SK-N-SH (cell line): ENCODE results near the gene KRT80. TPM values are rescaled to one million over a fixed set of nuclear protein-coding genes. Genes with fewer than 3 reads are reported as not detected.

Experiments
- CTCF ChIA-PET: fragments of 300-600, 350-600 bp; formaldehyde crosslinking; extraction: SDS; loops from one replicate; lab custom pipeline; 2021; lab: Yijun Ruan, JAX
- POLR2A ChIA-PET: fragments of 350-600 bp; sonication (Branson Sonifier 250); formaldehyde crosslinking; extraction: SDS; loops from one replicate; lab custom pipeline; 2020; ENCODE audit warnings: antibody characterized with exemption, inconsistent platforms; lab: Yijun Ruan, JAX
- DNase-seq: peaks from one replicate; pipeline ENCODE4 v3.0.0; 2012
- H2AFZ ChIP-seq: fragments of 200-600 bp; sonication (generic); 2 replicates; pipeline ENCODE4 v1.8.1; 2016; ENCODE audit warnings: antibody characterized with exemption, mild to moderate bottlenecking, low read depth
- H3F3A ChIP-seq: fragments of 200-600 bp; sonication (generic); replicated peaks from 2 replicates; pipeline ENCODE3; 2016; ENCODE audit warnings: antibody characterized with exemption, mild to moderate bottlenecking; ENCODE audit not compliant: insufficient read depth
- H3K27ac ChIP-seq, 2 experiments: fragments of 200-500 bp in 1 of 2; fragments of 200-600 bp in 1 of 2; sonication (Bioruptor generic) in 1 of 2; sonication (generic), shearing (Covaris generic) in 1 of 2; 2 replicates each; pipeline versions ENCODE4 v1.5.1 to v1.6.1; 2014 to 2016; ENCODE audit warnings: low read depth in 2 of 2, inconsistent platforms in 1 of 2, low read length in 1 of 2, mild to moderate bottlenecking in 1 of 2, mixed read lengths in 1 of 2
- H3K27me3 ChIP-seq: fragments of 200-600 bp; sonication (generic), shearing (Covaris generic); 2 replicates; pipeline ENCODE4 v1.6.1; 2016; ENCODE audit warnings: mixed run types; ENCODE audit not compliant: insufficient read depth
- H3K36me3 ChIP-seq, 2 experiments: fragments of 200-500 bp in 1 of 2; fragments of 200-600 bp in 1 of 2; sonication (Bioruptor generic) in 1 of 2; sonication (generic) in 1 of 2; replicated peaks in 1 of 2; 2 replicates each; pipeline versions ENCODE3 to v1.5.1; 2014 to 2016; ENCODE audit warnings: low read length in 1 of 2, mild to moderate bottlenecking in 1 of 2; ENCODE audit not compliant: insufficient read depth in 2 of 2, control insufficient read depth in 1 of 2
- H3K4me1 ChIP-seq, 2 experiments: fragments of 200-500 bp in 1 of 2; fragments of 200-600 bp in 1 of 2; sonication (Bioruptor generic) in 1 of 2; sonication (generic), shearing (Covaris generic) in 1 of 2; 2 replicates each; pipeline versions ENCODE4 v1.5.1 to v1.6.1; 2014 to 2016; ENCODE audit warnings: low read depth in 1 of 2, low read length in 1 of 2, mixed run types in 1 of 2; ENCODE audit not compliant: insufficient read depth in 2 of 2, control insufficient read depth in 1 of 2
- H3K4me2 ChIP-seq: fragments of 200-600 bp; sonication (generic), shearing (Covaris generic); 2 replicates; pipeline ENCODE4 v1.6.1; 2017; ENCODE audit warnings: mixed run types
- H3K4me3 ChIP-seq, 2 experiments: fragments of 200-500 bp in 1 of 2; fragments of 200-600 bp in 1 of 2; sonication (Bioruptor generic) in 1 of 2; sonication (generic), shearing (Covaris generic) in 1 of 2; 2 replicates each; pipeline versions ENCODE4 v1.5.1 to v1.8.1; 2014 to 2016; ENCODE audit warnings: low read depth in 2 of 2, inconsistent platforms in 1 of 2, low read length in 1 of 2, mild to moderate bottlenecking in 1 of 2, mixed read lengths in 1 of 2, moderate library complexity in 1 of 2
- H3K79me2 ChIP-seq: fragments of 200-600 bp; sonication (generic); 2 replicates; pipeline ENCODE4 v1.8.1; 2017; ENCODE audit warnings: mild to moderate bottlenecking; ENCODE audit not compliant: insufficient read depth
- H3K9ac ChIP-seq: fragments of 200-600 bp; sonication (generic); 2 replicates; pipeline ENCODE4 v1.6.1; 2017; ENCODE audit warnings: mixed run types
- H3K9me2 ChIP-seq: fragments of 200-600 bp; sonication (generic); 2 replicates; pipeline ENCODE4 v1.6.1; 2017; ENCODE audit warnings: mixed run types
- H3K9me3 ChIP-seq: fragments of 200-600 bp; sonication (generic); 2 replicates; pipeline ENCODE4 v1.6.1; 2017; ENCODE audit warnings: mixed run types, mild to moderate bottlenecking, moderate library complexity
- H4K20me1 ChIP-seq: fragments of 200-600 bp; sonication (generic); 2 replicates; pipeline ENCODE4 v1.6.1; 2017; ENCODE audit warnings: mild to moderate bottlenecking, mixed run types; ENCODE audit not compliant: insufficient read depth
- CHD2 ChIP-seq: fragments of 150-350 bp; IDR thresholded peaks from 2 replicates; pipeline ENCODE4 v1.6.1; 2018; ENCODE audit warnings: low read length; ENCODE audit not compliant: partially characterized antibody
- FOSL2 ChIP-seq: IDR thresholded peaks from 2 replicates; pipeline ENCODE4 v1.4.0; 2012; ENCODE audit warnings: low read depth, mild to moderate bottlenecking, moderate library complexity, borderline replicate concordance
- FOXJ3 ChIP-seq: sonication (generic); formaldehyde crosslinking; IDR thresholded peaks from 2 replicates; pipeline ENCODE4 v1.5.1; 2020; ENCODE audit warnings: mild to moderate bottlenecking, missing genetic modification reagents
- FOXM1 ChIP-seq: IDR thresholded peaks from 2 replicates; pipeline ENCODE4 v1.4.0; 2012; ENCODE audit warnings: low read depth, mild to moderate bottlenecking
- GABPA ChIP-seq: IDR thresholded peaks from 2 replicates; pipeline ENCODE4 v1.4.0; 2012; ENCODE audit warnings: low read depth, mild to moderate bottlenecking
- JUND ChIP-seq: IDR thresholded peaks from 2 replicates; pipeline ENCODE4 v1.4.0; 2012
- MXI1 ChIP-seq: IDR thresholded peaks from 2 replicates; pipeline ENCODE4 v1.6.1; 2012; ENCODE audit warnings: mild to moderate bottlenecking, low read depth, low read length, improper control_type of control experiment
- NRF1 ChIP-seq: IDR thresholded peaks from 2 replicates; pipeline ENCODE4 v1.6.1; 2012; ENCODE audit warnings: low read depth, mild to moderate bottlenecking, low read length
- POLR2AphosphoS5 ChIP-seq: IDR thresholded peaks from 2 replicates; pipeline ENCODE4 v1.6.1; 2012; ENCODE audit warnings: low read depth, low read length
- RAD21 ChIP-seq: IDR thresholded peaks from 2 replicates; pipeline ENCODE4 v1.6.1; 2012; ENCODE audit warnings: mild to moderate bottlenecking, low read length
- RCOR1 ChIP-seq: fragments of 150-350 bp; IDR thresholded peaks from 2 replicates; pipeline ENCODE4 v1.6.1; 2017; ENCODE audit warnings: antibody characterized with exemption, low read length
- RFX5 ChIP-seq: IDR thresholded peaks from 2 replicates; pipeline ENCODE4 v1.6.1; 2012; ENCODE audit warnings: mild to moderate bottlenecking, improper control_type of control experiment, low read length
- SIN3A ChIP-seq: IDR thresholded peaks from 2 replicates; pipeline ENCODE4 v1.6.1; 2012; ENCODE audit warnings: low read depth, mild to moderate bottlenecking, low read length, moderate library complexity, borderline replicate concordance
- TAF1 ChIP-seq: IDR thresholded peaks from 2 replicates; pipeline ENCODE4 v1.6.1; 2012; ENCODE audit warnings: low read depth, mild to moderate bottlenecking, low read length, moderate library complexity, borderline replicate concordance
- WGBS: methylation state at CpG from one replicate; pipeline ENCODE4 v1.1.6; 2017; ENCODE audit warnings: low lambda C conversion rate; 5-methylcytosine and 5-hydroxymethylcytosine counted together
- polyA plus RNA-seq, 3 experiments: library from polyadenylated mRNA; depleted of rRNA; stranded (reverse); fragments of >200 nt; gene quantifications; 2 replicates each; pipeline ENCODE4 v1.2.3, GENCODE V29; 2012
- TF ChIP-seq, protein P1 (sequence below): fragments of 150-350 bp; IDR thresholded peaks from 2 replicates; pipeline ENCODE4 v1.6.1; 2017; ENCODE audit warnings: antibody characterized with exemption, low read length, low read depth, borderline replicate concordance
- TF ChIP-seq, protein P2 (sequence below): fragments of 200-600 bp; sonication (generic); IDR thresholded peaks from 2 replicates; pipeline ENCODE4 v1.6.1; 2017; ENCODE audit warnings: antibody characterized with exemption, mild to moderate bottlenecking, moderate library complexity
- TF ChIP-seq, protein P3 (sequence below): IDR thresholded peaks from 2 replicates; pipeline ENCODE4 v1.4.0; 2012; ENCODE audit warnings: low read depth, borderline replicate concordance
- TF ChIP-seq, protein P4 (sequence below): IDR thresholded peaks from 2 replicates; pipeline ENCODE4 v1.4.0; 2012; ENCODE audit warnings: low read depth
- TF ChIP-seq, protein P5 (sequence below): IDR thresholded peaks from 2 replicates; pipeline ENCODE4; 2012

The KRT80 gene
- polyA plus RNA-seq, 1 of the 3 experiments (the other 2 are of a cell fraction) = 14.9 TPM

DNA sequence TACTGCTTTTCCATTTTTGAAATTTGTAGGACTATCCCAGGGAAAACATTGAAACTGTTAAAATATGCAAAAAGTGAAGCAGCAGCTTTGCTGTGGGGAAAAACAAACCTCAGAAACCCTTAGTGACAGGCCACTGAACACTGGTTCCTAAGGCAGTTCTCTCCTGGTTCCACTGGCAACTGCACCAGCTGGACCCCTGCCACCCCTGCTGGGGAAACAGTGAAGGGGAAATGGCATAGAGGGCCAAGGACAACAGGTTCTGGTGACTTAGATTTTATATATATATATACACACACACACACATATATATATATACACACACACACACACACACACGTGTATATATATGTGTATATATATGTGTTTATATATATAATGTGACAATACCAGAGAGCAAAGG lies 25.0 kb upstream of the KRT80 start:
- POLR2A ChIA-PET = interaction anchor here (1.0 kb wide), 1 partner anchor 10 kb away, joined by 3 read pairs; no protein-coding TSS in a partner anchor
- CTCF ChIA-PET = interaction anchor here (1.0 to 4.8 kb wide), 8 partner anchors 62 to 663 kb away, joined by 3 to 25 read pairs (median 4); no protein-coding TSS in a partner anchor
- no peak for DNase-seq
- H4K20me1 ChIP-seq = no peaks in the 10 kb centered on the region
- no peaks in the 10 kb centered on the region for H3K79me2 ChIP-seq
- no peak overlapping the region for H3K9ac ChIP-seq
- H3F3A ChIP-seq = peaks cover 7% of the 10 kb centered on the region
- H3K27me3 ChIP-seq = no peaks in the 10 kb centered on the region
- H3K36me3 ChIP-seq = no peaks in the 10 kb centered on the region
- no peaks in the 10 kb centered on the region for H3K9me2 ChIP-seq
- peak overlapping the region in 1 of 2 experiments; percentile 68; a peak in 2 of 4 replicates for H3K27ac ChIP-seq
- no peak overlapping the region for H3K4me2 ChIP-seq
- H2AFZ ChIP-seq = no peak overlapping the region
- TF ChIP-seq FOSL2 (no peak), FOXM1 (no peak), FOXJ3 (CRISPR knock-in tag) (no peak), POLR2AphosphoS5 (no peak), RFX5 (no peak), CHD2 (no peak), JUND (no peak), TAF1 (no peak), SIN3A (no peak), MXI1 (no peak), RCOR1 (no peak), GABPA (no peak), RAD21 (no peak), NRF1 (no peak)
- TF ChIP-seq, protein P1, sequence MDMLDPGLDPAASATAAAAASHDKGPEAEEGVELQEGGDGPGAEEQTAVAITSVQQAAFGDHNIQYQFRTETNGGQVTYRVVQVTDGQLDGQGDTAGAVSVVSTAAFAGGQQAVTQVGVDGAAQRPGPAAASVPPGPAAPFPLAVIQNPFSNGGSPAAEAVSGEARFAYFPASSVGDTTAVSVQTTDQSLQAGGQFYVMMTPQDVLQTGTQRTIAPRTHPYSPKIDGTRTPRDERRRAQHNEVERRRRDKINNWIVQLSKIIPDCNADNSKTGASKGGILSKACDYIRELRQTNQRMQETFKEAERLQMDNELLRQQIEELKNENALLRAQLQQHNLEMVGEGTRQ = no peak
- TF ChIP-seq, protein P2, sequence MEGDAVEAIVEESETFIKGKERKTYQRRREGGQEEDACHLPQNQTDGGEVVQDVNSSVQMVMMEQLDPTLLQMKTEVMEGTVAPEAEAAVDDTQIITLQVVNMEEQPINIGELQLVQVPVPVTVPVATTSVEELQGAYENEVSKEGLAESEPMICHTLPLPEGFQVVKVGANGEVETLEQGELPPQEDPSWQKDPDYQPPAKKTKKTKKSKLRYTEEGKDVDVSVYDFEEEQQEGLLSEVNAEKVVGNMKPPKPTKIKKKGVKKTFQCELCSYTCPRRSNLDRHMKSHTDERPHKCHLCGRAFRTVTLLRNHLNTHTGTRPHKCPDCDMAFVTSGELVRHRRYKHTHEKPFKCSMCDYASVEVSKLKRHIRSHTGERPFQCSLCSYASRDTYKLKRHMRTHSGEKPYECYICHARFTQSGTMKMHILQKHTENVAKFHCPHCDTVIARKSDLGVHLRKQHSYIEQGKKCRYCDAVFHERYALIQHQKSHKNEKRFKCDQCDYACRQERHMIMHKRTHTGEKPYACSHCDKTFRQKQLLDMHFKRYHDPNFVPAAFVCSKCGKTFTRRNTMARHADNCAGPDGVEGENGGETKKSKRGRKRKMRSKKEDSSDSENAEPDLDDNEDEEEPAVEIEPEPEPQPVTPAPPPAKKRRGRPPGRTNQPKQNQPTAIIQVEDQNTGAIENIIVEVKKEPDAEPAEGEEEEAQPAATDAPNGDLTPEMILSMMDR = no peak
- TF ChIP-seq, protein P3, sequence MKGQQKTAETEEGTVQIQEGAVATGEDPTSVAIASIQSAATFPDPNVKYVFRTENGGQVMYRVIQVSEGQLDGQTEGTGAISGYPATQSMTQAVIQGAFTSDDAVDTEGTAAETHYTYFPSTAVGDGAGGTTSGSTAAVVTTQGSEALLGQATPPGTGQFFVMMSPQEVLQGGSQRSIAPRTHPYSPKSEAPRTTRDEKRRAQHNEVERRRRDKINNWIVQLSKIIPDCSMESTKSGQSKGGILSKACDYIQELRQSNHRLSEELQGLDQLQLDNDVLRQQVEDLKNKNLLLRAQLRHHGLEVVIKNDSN = no peak
- TF ChIP-seq, protein P4, sequence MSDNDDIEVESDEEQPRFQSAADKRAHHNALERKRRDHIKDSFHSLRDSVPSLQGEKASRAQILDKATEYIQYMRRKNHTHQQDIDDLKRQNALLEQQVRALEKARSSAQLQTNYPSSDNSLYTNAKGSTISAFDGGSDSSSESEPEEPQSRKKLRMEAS = no peak
- TF ChIP-seq, protein P5, sequence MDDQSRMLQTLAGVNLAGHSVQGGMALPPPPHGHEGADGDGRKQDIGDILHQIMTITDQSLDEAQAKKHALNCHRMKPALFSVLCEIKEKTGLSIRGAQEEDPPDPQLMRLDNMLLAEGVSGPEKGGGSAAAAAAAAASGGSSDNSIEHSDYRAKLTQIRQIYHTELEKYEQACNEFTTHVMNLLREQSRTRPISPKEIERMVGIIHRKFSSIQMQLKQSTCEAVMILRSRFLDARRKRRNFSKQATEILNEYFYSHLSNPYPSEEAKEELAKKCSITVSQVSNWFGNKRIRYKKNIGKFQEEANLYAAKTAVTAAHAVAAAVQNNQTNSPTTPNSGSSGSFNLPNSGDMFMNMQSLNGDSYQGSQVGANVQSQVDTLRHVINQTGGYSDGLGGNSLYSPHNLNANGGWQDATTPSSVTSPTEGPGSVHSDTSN = no peak
- TF ChIP-seq, all 33 proteins: peak for 0
- Histone ChIP-seq H3K4me1 (peaks cover 15 to 48% of the 10 kb centered on the region in 2 experiments; a peak in 3 of 4 replicates), H3K4me3 (no peak overlapping the region), H3K9me3 (no peaks in the 10 kb centered on the region)
- WGBS = 47% methylated on average over 1 of the region's 1 CpG
